Fibroblast of skin of back (primary cell): Measurements from ENCODE around the gene BAZ2B.
A peak's percentile ranks its signal among the peaks of the same experiment; 100 is the strongest.
"Not testable (repeated sequence)": the region's sequence is repeated elsewhere in the genome, so short reads cannot be mapped to it uniquely, and the experiment has no call there.

Source experiments
- DNase-seq: peaks from one replicate; pipeline ENCODE4 v3.0.0-alpha.2; 2013

BAZ2B gene

DNA sequence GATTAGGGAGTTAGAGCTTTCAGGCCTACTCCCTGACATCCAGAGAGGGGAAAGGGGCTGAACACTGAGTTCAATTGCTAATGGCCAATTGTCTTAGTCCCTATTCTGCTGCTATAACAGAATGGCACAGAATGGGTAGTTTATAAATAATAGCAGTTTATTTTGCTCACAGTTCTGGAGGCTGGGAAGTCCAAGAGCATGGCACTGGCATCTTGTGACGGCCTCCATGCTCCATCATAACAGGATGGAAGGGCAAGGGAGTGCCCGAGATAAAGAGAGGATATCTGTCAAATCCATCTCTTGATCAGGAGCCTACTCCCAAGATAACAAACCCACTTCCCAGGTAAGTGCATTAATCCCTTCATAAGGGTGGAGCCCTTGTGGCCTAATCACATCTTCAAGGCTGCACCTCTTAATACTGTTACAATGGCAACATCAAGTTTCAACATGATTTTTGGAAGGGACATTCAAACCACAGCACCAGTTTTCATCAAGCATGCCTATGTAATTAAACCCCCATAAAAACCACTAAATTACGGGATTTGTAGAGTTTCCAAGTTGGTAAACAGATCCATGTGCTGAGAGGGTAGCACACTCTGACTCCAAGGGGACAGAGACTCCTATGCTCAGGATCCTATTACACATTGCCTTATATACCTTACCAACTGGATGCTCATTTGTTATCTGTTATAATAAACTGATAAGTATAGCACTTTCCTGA is 44.6 kb downstream of the BAZ2B start:
- DNase-seq: no peak

DNA sequence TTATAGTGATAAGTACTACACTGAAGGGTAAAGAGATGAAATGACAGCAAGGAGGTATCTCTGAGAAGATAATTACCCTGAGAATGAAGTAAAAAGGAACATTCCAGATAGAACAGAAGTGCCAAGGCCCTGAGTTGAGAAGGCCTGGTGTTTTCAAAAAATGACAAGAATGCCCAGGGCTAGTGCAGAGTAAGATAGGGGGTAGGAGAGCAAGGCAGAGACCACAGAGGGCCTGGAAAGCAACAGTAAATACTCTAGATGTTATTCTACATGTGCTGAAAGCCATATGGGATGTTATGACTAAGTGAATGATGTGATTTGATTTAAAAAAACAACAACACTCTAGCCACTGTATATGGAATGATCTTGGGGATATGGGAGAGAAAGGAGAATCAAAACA is 52.3 kb downstream of the BAZ2B start:
- DNase-seq: peak; percentile 86

DNA sequence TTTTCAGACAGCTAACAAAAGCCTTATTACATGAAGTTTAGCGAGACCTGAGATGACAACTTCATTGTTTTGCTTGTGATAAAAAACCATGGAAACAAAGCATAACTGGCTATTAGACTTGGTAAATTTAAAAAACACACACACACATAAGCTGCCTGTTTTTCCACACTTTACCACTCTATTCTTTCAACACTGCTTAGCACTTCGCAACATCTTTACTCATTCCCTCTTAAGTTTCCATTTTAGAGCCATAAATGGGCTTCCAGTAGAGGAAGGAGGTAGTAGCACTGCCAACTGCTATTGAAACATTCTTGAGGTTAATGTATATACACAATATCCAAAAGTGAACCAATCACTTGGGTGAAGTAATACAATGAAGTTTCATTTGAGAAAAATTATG is 54.1 kb downstream of the BAZ2B start:
- DNase-seq: peak; percentile 26

DNA sequence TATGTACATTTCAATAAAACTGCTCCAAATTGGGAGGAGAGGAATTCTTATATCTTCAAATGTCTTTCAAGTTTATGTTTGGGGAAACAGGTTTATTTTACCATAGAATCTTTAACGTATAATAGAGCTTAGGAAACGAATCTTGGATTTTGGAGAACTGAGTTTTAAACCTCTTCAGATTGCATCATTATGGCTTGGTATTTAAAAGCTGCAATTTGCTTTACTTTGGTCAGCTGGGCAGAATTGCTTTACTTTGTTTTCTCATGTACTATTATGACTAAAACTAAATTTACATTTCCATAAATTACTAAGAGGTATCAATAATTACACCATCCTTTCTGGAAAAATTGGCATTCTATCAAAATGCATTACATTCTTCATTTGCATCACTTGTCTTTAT is 54.6 kb downstream of the BAZ2B start:
- DNase-seq: no peak

DNA sequence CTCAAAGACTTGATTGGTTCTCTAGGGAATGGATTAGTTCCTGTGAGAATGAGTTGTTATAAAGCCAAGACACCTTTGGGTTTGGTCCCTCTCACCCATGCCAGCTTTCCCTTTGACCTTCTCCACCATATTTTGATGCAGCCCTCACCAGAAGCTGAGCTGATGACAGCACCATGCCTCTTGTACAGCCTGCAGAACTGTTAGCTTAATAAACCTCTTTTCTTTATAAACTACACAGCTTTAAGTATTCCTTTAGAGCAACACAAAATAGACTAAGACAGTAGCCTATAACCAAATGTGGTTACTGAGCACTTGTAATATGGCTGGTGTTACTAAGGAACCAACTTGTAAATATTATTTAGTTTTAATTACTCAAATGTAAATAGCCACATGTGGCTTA is 55.1 kb downstream of the BAZ2B start:
- DNase-seq: no peak

DNA sequence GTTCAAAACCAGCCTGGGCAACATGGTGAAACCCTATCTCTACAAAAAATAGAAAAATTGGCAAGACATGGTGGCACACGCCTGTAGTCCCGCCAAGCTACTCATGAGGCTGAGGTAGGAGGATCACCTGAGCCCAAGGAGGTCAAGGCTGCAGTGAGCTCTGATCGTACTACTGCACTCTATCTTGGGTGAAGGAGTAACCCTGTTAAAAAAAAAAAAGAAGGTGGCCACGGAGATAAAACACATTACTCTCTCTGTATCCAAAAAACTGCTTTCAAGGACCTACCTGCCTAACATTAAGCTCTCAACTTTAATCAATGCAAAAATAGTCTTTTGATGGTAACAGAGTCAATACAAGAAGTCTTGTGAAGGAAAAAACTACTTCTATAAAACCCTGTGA is 57.3 kb downstream of the BAZ2B start:
- no peak for DNase-seq

DNA sequence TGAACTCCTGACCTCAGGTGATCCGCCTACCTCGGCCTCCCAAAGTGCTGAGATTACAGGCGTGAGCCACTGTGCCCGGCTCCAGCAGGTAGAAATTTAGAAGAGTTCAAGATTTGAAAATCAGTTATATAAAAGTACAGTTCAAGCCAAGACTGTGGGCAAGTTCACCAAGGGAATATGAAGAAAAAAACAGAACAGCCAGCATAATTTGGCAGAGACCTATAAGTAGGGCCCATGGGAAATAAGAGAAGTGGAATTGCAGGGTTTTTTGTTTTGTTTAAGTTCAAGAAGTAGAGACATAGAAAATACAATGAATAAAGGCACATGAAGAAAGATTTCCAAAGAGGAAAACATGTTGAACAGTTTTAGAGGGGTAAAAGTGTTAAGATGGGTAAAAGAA is 57.9 kb downstream of the BAZ2B start:
- no peak for DNase-seq

DNA sequence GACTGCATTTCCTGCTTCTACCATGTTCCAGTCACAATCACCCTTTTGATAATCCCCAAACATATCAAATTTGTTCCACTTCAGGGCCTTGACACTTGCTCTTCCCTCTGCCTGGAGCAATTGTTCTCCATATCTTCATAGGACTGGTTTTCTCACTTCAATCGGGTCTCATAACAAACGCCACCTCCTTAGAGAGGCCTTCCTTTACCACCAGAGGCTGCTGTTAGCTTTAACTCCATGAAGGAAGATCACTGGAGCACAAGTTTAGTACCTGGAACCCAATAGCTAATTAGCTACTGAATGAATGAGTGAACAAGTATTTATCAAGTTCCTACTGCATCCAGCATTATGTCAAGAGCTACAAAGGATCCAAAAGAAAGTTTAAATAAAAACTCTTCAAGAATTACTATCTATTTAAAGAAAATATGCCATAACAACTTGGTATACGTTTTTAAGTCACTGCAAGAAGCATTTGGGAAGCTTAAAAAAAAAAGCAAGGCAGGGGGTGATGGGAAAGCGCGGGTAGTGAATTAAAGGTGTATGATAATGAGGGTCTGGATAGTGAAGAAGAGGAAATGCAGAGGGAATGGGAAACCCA is 58.8 kb downstream of the BAZ2B start:
- DNase-seq: no peak

DNA sequence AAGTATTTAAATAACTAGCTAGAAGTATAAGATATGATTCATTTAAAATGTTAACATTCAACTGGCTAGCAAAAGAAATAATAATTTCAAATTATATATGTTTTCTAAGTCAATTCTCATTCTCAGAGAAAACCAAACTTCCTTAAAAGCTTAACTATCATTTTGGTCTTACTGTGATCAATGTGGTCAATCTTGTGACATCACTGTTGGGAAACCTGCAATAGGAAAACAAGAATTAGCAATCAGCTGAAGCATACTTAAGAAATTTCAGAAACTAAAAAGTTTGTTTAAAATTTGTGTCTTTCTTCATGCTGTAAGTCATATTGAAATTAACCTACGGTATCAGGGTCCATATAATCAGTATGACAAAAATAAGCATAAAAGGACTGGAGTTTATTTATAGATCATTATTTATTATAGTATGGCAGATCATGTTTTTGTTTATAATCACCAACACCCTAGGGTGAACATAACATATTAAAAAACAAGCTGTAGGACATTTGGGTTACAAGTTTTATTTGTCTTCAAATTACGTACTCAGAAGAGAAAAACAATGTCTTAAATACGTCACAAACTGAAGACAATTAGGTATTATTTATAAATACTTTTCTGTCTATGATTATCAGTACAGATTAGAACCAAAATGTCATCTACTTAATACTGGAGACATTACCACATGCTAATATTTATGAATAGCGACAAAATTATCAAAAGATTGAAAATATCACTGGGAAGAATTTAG is 60.5 kb downstream of the BAZ2B start:
- DNase-seq: no peak

DNA sequence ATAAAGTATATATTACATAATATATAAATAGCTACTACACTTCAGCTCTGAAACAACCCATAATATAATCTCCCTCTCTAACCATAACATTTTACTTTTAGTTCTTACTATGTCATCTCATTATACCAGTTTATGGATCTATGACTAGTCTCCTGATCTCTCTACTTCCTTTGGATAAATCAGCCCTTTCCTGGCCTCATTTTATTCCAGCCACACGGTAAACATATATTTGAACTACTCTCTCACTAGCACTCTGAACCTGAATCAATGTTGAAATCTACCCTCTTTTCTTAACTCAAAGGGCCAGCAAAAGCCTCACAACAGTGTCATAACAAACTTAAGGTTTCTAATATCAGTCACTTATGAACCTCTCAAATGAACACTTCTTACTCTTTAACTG is 62.6 kb downstream of the BAZ2B start:
- no peak for DNase-seq

DNA sequence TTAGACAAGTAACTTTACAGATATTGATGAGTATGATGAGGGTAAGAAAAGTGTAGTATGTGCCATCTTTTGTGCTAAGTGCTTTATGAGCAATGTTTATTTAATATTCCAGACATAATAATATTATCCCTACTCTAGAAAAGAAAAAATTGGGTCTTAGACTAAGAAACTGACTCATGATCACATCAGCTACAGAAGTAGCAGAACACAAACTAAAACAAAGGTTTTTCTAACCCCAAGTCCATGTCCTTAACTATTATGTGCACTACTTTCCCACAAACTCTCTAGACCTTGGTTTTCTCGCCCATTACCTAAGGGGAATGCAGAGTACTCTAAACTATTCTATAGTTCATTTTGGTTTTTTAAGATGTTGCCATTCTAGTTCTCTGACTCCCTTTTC is 64.5 kb downstream of the BAZ2B start:
- DNase-seq: peak; percentile 57

DNA sequence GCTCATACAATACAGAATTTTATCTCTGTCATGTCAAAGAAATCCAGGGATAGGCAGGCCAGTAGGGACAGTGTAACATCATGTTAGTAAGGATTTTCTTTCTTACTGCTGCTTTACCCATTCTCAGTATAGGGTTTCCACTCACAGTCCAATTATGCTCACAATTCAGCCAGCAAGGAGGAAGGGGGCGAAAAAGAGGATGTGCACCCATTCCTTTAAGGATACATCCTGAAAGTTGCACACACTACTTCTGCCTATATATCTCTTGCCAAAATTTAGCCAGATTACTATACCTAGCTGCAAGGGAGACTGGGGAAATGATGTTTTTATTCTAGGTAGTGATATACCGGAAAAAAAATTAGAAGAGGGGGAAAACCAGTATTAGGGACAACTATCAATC is 66.1 kb downstream of the BAZ2B start:
- no peak for DNase-seq

DNA sequence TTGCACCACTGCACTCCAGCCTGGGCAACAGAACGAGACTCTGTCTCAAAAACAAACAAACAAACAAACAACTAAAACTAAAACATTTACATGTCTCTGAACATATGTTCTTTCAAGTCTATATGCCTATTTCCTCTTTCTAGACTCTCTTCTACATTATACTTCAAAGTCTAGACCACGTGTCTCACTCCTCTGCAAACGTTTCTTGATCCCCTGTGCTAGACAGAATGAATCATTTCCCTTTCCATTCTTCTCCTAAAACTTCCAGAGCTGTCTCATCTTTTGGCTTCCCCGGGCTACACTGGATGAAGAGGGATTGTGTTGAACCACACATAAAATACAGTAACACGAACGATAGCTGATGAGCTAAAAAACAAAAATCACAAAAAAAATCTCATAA is 67.1 kb downstream of the BAZ2B start:
- DNase-seq: peak; percentile 47

DNA sequence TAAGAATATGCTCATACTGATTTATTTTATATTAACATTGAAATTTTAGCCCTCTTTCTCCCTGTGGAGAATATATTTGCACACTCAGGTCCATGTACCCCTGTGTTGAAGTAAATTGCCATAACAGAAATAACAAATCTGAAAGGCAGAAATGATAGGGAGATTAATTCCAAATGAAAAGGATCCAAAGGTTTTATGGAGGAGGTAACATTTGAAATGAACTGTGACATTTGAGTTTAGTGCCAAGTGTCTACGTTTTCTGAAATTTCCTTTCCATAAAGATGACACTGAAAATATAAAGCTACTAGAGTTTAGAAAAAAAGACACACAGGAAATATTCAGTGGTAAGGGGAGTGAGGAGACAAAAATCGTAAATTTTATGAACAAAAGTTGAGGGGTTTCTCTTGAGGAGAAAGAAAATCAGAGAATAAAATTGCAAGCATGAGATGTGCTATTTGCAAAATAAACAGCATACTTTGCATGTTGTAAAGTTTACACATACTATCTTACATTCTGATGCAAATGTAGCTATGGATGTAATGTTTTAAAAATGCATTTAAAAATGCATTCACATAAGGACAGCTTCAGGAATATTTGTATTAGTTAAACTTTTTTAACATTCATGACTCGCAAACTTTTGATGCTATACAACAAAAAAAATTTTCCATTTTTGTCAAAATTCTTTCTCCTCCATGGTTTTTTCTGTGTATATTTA is 69.5 kb downstream of the BAZ2B start:
- peak; percentile 25 for DNase-seq

DNA sequence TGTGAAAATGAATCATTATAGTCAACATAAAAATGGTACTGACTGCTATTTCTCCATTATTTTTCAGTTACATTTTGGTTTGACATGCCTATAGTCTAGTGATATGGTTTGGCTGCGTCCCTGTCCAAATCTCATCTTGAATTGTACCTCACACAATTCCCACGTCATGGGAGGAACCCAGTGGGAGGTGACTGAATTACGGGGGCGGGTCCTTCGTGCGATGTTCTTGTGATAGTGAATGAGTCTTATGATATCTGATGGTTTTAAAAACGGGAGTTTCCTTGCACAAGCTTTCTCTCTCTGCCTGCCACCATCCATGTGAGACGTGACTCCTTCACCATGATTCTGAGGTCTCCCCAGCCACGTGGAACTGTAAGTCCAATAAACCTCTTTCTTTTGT is 70.3 kb downstream of the BAZ2B start:
- no peak for DNase-seq

DNA sequence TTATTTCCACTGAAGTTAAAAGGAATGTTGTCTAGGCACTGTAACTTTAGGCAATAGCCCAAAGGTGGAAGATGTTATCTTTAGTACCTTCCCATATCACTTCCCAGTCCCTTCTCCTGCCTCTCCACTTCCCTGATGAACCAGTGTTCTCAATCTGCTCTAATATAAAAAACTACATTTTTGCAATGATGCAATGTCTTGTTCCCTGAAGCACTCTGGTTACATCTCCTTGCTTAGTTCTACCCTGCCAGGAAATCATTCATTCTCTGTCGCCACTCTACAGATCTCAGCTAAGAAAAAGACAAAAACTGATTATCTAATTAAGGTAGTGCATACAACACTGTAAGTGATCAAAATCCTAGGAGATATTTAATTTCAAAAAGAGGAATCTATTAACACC is 71.3 kb downstream of the BAZ2B start:
- DNase-seq: no peak

DNA sequence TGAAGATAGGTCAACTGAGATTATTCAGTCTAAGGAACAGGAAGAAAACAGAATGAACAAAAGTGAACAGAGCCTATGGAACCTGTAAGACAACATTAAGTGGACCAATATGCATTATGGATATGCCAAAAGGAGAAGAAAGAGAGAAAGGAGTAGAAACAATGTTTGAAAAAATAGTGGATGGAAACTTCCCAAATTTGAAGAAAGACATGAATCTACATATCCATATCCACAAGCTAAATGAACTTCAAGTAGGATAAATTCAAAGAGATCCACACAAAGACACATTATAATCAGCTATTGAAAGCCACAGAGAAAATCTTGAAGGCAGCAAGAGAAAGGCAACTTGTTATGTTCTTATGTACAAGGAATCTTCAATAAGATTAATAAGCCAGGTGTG is 74.2 kb downstream of the BAZ2B start:
- no peak for DNase-seq

DNA sequence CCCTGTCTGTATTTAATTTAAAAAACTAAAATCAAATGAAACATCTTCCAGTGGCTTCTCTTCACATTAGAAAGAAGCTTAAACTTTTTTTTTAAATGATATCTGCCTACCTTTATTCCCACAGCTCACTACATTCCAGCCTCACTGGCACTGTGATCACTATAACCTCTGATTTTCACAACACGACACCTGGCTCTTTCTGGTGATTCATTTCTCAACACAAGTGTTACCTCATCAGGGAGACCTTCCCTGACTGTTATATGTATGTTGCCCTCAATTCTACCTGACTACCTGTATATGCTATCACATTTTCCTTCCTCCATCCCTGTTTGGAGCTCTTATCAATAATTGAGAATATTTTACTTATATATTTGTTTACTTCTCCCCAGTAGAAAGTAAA is 76.6 kb downstream of the BAZ2B start:
- no peak for DNase-seq

DNA sequence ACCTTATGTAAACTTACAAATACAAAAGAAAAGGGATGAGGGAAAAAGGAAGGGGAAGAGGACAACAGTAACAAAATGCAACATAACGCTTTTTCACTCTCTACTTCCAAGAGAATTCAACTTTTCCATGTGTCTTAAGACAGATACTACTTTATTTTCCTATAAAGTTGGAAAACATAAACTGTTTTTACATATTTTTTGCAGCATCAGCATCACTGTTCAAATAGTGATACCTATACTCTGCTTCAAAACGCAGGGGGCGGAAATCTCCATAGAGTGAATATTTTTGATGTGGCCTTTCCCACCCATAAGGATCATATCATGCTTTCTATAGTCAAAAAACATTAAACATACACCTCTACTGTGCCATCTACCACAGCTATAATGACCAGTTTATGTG is 77.5 kb downstream of the BAZ2B start:
- no peak for DNase-seq

DNA sequence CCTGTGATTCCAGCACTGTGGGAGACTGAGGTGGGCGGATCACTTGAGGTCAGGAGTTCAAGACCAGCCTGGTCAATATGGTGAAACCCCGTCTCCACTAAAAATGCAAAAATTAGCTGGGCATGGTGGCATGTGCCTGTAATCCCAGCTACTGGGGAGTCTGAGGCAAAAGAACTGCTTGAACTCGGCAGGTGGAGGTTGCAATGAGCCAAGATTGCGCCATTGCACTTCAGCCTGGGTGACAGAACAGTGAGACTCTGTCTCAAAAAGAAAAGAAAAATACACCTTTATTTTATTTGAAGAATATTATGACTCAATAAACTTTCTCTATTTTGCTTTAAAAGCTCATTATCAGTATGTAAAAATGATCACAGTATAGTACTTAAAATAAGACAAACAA is 81.1 kb downstream of the BAZ2B start:
- not testable (repeated sequence) for DNase-seq

DNA sequence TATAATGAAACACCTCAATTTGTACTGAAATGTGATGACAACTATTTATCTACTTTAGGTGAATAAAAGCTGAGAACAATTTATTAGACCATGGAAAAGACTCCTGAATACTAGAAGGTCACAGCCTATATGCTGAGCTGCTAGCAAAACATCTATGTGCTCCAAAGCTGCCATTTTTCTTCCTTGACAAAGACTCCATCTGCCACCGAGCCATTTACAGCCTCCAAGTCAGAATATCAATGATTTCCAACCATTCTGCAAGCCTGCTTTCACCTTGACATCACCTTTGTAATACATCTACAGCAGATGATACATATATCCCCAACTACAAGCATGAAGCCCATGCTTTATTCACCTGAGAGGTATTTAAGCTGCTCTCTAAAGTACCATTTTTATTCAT is 84.9 kb downstream of the BAZ2B start:
- no peak for DNase-seq

DNA sequence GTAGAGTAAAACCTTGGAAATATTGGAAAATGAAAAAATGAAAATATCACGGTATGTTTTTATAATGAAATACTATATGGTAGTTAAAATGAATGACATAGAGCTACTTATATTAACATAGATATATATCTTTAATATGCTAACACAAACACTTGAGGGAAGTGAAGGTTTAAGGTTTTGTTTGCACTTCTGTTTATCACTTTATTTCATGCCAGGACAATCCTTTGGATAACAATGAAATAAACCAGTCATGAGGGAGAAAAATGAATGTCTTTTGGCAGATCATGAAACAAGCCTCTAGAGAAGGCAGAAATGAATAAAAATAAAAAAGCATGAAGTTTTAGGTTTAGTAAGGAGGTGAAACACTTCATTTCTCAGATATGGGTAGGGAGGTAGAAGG is 89.9 kb downstream of the BAZ2B start:
- no peak for DNase-seq

DNA sequence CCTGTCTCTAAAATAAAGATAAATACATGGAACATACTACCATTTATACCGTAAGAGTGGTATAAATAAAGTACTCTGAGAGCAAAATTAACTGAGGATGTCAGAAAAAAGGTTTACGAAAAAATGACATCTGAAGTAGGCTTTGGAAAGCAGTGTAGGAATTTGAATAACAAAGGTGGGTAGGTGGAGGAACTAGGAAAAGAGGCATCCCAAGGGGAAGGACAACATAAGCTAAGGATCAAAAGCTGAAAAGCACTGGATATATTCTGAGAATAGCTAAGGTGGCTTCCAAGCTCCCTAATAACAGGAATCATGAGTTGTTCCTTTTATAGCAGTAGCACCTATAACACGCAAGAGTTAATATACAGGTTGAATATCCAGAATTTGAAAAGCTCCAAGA is 91.3 kb downstream of the BAZ2B start:
- DNase-seq: no peak

DNA sequence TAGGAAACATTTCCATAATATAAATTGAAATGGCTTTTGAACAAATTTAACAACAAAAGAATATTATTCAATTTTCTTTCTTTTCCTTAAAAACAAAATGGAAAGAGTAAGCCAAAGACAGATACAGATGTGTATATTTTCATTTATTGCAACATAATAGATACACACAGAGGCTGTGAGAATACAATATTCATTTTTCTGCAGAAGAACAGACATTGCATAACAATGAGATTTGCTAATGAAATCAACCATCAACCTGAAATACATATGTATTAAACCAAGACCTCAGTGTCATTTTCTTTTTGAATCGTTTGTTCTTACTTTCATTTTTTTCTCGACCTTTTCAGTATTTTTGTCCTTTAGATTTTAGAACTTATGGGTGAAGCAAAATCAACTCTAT is 95.1 kb downstream of the BAZ2B start:
- no peak for DNase-seq
